Caco-2 (cell line): ENCODE results near the gene ALG14. TPM values are rescaled to one million over a fixed set of nuclear protein-coding genes. Genes with fewer than 3 reads are reported as not detected.

ENCODE experiments used
- BruUV-seq: library from RNA; stranded (reverse); fragments of 400-500 nt; replicated peaks from 2 replicates; lab custom pipeline; 2021; lab: Mats Ljungman, UMichigan
- CTCF ChIA-PET: fragments of 300-600 bp; sonication (Branson Sonifier 250); formaldehyde crosslinking; loops from one replicate; lab custom pipeline; 2022; ENCODE audit warnings: antibody characterized with exemption; lab: Charles Lee
- POLR2A ChIA-PET: fragments of 300-600 bp; sonication (Branson Sonifier 250); formaldehyde crosslinking; loops from one replicate; lab custom pipeline; 2022; ENCODE audit warnings: antibody characterized with exemption; lab: Charles Lee
- DNase-seq, 2 experiments: peaks; one replicate each; pipeline versions ENCODE4 v3.0.0 to v3.0.0-alpha.2; 2020 to 2022
- H3K27me3 ChIP-seq: replicated peaks from 2 replicates; pipeline ENCODE4 v1.6.0; 2011; ENCODE audit warnings: low read length; ENCODE audit not compliant: control insufficient read depth, insufficient read depth
- H3K36me3 ChIP-seq: 2 replicates; pipeline ENCODE4 v1.5.1; 2011; ENCODE audit warnings: low read length; ENCODE audit not compliant: control insufficient read depth, insufficient read depth
- H3K4me1 ChIP-seq: fragments of 250-450 bp; sonication (Bioruptor Pico); 2 replicates; pipeline ENCODE4 v1.5.1; 2020; ENCODE audit warnings: mild to moderate bottlenecking
- H3K4me3 ChIP-seq: 2 replicates; pipeline ENCODE4 v1.5.1; 2011; ENCODE audit warnings: low read depth, mild to moderate bottlenecking, control low read depth, low read length
- H3K9me3 ChIP-seq: fragments of 250-450 bp; sonication (Bioruptor Pico); 2 replicates; pipeline ENCODE4 v1.5.1; 2020; ENCODE audit warnings: mild to moderate bottlenecking, moderate library complexity
- H3K27ac Mint-ChIP-seq: one replicate; pipeline ENCODE4 v1.8.0; 2022; ENCODE audit warnings: mixed read lengths; ENCODE audit not compliant: unreplicated experiment
- H3K27me3 Mint-ChIP-seq: one replicate; pipeline ENCODE4 v1.8.0; 2022; ENCODE audit warnings: mixed read lengths; ENCODE audit not compliant: insufficient read depth, unreplicated experiment
- H3K36me3 Mint-ChIP-seq: one replicate; pipeline ENCODE4 v1.8.0; 2022; ENCODE audit warnings: mild to moderate bottlenecking, mixed read lengths; ENCODE audit not compliant: insufficient read depth, unreplicated experiment
- H3K4me1 Mint-ChIP-seq: one replicate; pipeline ENCODE4 v1.8.0; 2022; ENCODE audit warnings: low read depth, mixed read lengths; ENCODE audit not compliant: unreplicated experiment
- H3K4me3 Mint-ChIP-seq: one replicate; pipeline ENCODE4 v1.8.0; 2022; ENCODE audit warnings: mild to moderate bottlenecking, moderate library complexity, mixed read lengths; ENCODE audit not compliant: unreplicated experiment
- H3K9me3 Mint-ChIP-seq: one replicate; pipeline ENCODE4 v1.8.0; 2022; ENCODE audit warnings: mixed read lengths; ENCODE audit not compliant: unreplicated experiment
- CTCF ChIP-seq, 2 experiments: fragments of 200-600 bp in 1 of 2; IDR thresholded peaks; 1 replicate in 1 of 2; 2 replicates in 1 of 2; pipeline versions ENCODE4 v1.5.1 to v1.8.0; 2011 to 2022; ENCODE audit warnings: antibody characterized with exemption in 1 of 2, control low read depth in 1 of 2, inconsistent platforms in 1 of 2, low read depth in 1 of 2, low read length in 1 of 2, mild to moderate bottlenecking in 1 of 2, moderate library complexity in 1 of 2; ENCODE audit not compliant: insufficient read depth in 1 of 2, severe bottlenecking in 1 of 2, unreplicated experiment in 1 of 2
- intact Hi-C: fragments of 100-400 bp; cut with micrococcal nuclease; formaldehyde crosslinking; loops from one replicate; pipeline ENCODE4 v1.10.0; 2022; ENCODE audit not compliant: unreplicated experiment
- total RNA-seq: library from RNA; stranded (reverse); gene quantifications from 2 replicates; pipeline ENCODE4 v1.2.3, GENCODE V29; 2022

Gene ALG14
- total RNA-seq, 1 experiment from 2014 or later = 4.5 TPM

- POLR2A ChIA-PET = no interaction called here
- no peaks in the 10 kb centered on the region for H3K27me3 ChIP-seq
- CTCF ChIA-PET = no interaction called here
- no peaks in the 10 kb centered on the region for H3K27me3 Mint-ChIP-seq
- peaks cover 7% of the 10 kb centered on the region for H3K4me1 Mint-ChIP-seq
- H3K36me3 Mint-ChIP-seq = no peaks in the 10 kb centered on the region
- H3K4me1 ChIP-seq = no peaks in the 10 kb centered on the region
- DNase-seq = no peak
- intact Hi-C loops = no loop called here
- H3K27ac Mint-ChIP-seq = no peak overlapping the region
- H3K36me3 ChIP-seq = no peaks in the 10 kb centered on the region
- no peaks in the 10 kb centered on the region for H3K9me3 ChIP-seq
- no peak overlapping the region for H3K4me3 ChIP-seq
- BruUV-seq = no TSS peak
- TF ChIP-seq CTCF (IDR thresholded peaks at IDR 0.05; ENCODE audit: insufficient read depth in 1 of 2, low read depth in 1 of 2, low read length in 1 of 2, severe bottlenecking in 1 of 2, unreplicated experiment in 1 of 2) = no peak
- no peak overlapping the region for H3K4me3 Mint-ChIP-seq
- no peaks in the 10 kb centered on the region for H3K9me3 Mint-ChIP-seq
Observed at GRCh38 chr1:94986783-94987182, 86.0 kb downstream of the ALG14 start.

- no peaks in the 10 kb centered on the region for H3K36me3 Mint-ChIP-seq
- H3K27ac Mint-ChIP-seq = no peak overlapping the region
- no peaks in the 10 kb centered on the region for H3K9me3 Mint-ChIP-seq
- no TSS peak for BruUV-seq
- Histone ChIP-seq H3K36me3 (no peaks in the 10 kb centered on the region), H3K27me3 (no peaks in the 10 kb centered on the region), H3K4me3 (no peak overlapping the region), H3K9me3 (no peaks in the 10 kb centered on the region), H3K4me1 (peaks cover 11% of the 10 kb centered on the region; the same call in 1 of the 2 replicates)
- H3K4me3 Mint-ChIP-seq = no peak overlapping the region
- H3K27me3 Mint-ChIP-seq = no peaks in the 10 kb centered on the region
- ChIA-PET CTCF (no interaction called here), POLR2A (no interaction called here)
- intact Hi-C loops = no loop called here
- peaks cover 14% of the 10 kb centered on the region for H3K4me1 Mint-ChIP-seq
- DNase-seq = no peak
- no peak for TF ChIP-seq CTCF (IDR thresholded peaks at IDR 0.05; ENCODE audit: insufficient read depth in 1 of 2, low read depth in 1 of 2, low read length in 1 of 2, severe bottlenecking in 1 of 2, unreplicated experiment in 1 of 2)
Observed at GRCh38 chr1:94983171-94983739, 89.5 kb downstream of the ALG14 start.

GRCh38 chr1:94982398-94982797 lies 90.4 kb downstream of the ALG14 start:
- Histone ChIP-seq H3K9me3 (no peaks in the 10 kb centered on the region), H3K36me3 (no peaks in the 10 kb centered on the region), H3K4me3 (no peak overlapping the region), H3K4me1 (peaks cover 11% of the 10 kb centered on the region; the same call in 1 of the 2 replicates), H3K27me3 (no peaks in the 10 kb centered on the region)
- no peak for TF ChIP-seq CTCF (IDR thresholded peaks at IDR 0.05; ENCODE audit: insufficient read depth in 1 of 2, low read depth in 1 of 2, low read length in 1 of 2, severe bottlenecking in 1 of 2, unreplicated experiment in 1 of 2)
- BruUV-seq = no TSS peak
- ChIA-PET POLR2A (no interaction called here), CTCF (no interaction called here)
- DNase-seq = no peak
- no peak overlapping the region for H3K4me3 Mint-ChIP-seq
- no peaks in the 10 kb centered on the region for H3K36me3 Mint-ChIP-seq
- no peaks in the 10 kb centered on the region for H3K9me3 Mint-ChIP-seq
- intact Hi-C loops = no loop called here
- peaks cover 8% of the 10 kb centered on the region for H3K4me1 Mint-ChIP-seq
- H3K27ac Mint-ChIP-seq = no peak overlapping the region
- H3K27me3 Mint-ChIP-seq = no peaks in the 10 kb centered on the region
